Measurements from ENCODE around the gene SPDYE4. TPM values are rescaled to one million over a fixed set of nuclear protein-coding genes. Genes with fewer than 3 reads are reported as not detected.
A peak's percentile ranks its signal among the peaks of the same experiment; 100 is the strongest.

Gene SPDYE4
- total RNA-seq, 1 donor from 2014 or later = not detected

- no peak for ATAC-seq
These were observed 47.1 kb downstream of the SPDYE4 start for GRCh38 chr17:8711291-8711690.

GRCh38 chr17:8710813-8711212 lies 47.5 kb downstream of the SPDYE4 start:
- no peak for ATAC-seq

GRCh38 chr17:8709006-8709405 lies 49.3 kb downstream of the SPDYE4 start:
- peak; percentile 42 for ATAC-seq

- no peak for ATAC-seq
These were observed 50.3 kb downstream of the SPDYE4 start for GRCh38 chr17:8708025-8708461.

- no peak for ATAC-seq
These were observed 50.9 kb downstream of the SPDYE4 start for GRCh38 chr17:8707332-8708024.

DNA sequence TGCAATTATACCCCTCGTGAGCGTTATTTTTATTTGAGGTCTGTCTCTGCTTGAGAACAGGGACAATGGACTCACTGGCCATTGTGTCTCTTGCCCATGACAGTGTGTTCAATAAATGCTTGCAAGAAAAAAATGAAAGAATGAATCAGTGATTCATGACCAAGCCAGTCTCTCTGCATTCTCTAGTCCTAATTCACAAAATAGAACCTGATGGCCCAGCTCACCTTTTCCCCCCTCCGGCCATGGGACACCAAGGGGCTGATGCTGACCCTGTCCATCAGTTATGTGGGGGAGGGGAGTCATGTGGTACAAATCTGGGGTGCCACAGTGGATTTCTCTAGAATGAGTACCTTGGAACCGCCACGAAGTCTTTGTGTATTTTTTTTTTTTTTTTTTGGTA lies 51.9 kb downstream of the SPDYE4 start:
- no peak for ATAC-seq

- no peak for ATAC-seq
These were observed 52.9 kb downstream of the SPDYE4 start for GRCh38 chr17:8705427-8705826.

DNA sequence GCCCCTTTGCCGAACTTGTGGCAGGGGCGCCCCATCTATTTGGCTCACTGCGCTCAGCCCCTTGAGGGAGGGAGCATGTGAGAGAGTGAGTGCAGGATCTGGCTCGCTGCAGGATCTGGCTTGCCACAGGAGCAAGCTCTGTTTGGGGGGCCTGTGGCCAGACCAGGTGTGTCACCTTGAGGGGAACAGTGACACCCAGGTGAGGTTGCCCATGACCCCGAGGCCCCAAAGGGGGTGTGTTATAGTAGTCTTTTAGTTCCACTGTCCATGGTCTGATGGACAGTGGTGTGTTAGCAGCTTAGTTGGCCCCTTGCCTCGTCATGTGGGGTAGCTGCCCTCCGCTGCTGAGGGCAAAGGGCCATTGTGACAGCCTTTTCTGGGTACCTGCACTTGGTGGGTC lies 55.3 kb downstream of the SPDYE4 start:
- ATAC-seq = no peak

DNA sequence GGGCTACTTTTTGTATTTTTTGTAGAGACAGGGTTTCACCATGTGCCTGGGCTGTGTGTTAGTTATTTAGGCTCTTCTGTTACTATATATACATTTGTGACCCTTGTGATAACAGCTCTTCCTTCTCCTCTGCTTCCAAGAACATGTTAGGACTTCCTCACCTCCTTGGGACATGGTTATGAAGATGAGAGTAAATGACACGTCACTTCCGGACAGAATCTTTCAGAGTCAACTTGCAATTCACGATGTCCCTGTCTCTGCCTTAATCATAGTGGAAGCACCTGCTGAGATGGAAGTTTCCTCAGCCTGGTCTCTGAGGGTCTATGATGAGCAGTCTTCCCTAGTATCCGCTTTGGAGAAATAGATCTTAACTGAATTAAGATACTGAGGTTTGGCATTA lies 56.6 kb downstream of the SPDYE4 start:
- ATAC-seq = no peak

DNA sequence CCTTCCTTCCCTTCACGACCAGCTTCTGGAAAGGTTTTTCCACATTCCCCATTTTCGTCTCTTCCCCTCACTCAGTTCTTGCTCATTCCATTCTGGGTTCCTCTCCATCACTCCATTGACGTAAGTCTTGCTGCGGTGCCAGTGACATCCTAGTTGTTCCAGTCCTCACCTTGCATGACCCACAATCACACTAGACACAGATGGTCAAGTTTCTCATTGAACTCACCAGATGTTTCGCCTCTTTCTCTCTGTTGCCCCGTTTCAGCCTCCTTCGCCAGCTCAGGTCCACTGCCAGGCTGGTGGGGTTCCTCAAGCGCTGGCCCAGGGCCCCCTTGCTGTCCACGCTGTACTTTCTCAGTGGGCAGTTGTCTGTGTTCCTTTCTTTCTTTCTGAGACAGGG lies 57.1 kb downstream of the SPDYE4 start:
- ATAC-seq = no peak

Other genes with a start within 250 kb of the SPDYE4 start
- gene MYH10, start 127.8 kb downstream of the SPDYE4 start, total RNA-seq = 24.6 TPM
- not detected for gene CCDC42, start 13.7 kb downstream of the SPDYE4 start, total RNA-seq
- 0.72 TPM for gene MFSD6L, start 40.8 kb upstream of the SPDYE4 start, total RNA-seq
- gene PIK3R6, start 109.1 kb upstream of the SPDYE4 start, total RNA-seq = 0.16 TPM
- gene PIK3R5, start 207.2 kb upstream of the SPDYE4 start, total RNA-seq = 0.88 TPM